Lung microvascular endothelial cell (primary cell): ENCODE results near the gene ZMYND10. TPM values are rescaled to one million over a fixed set of nuclear protein-coding genes. Genes with fewer than 3 reads are reported as not detected.
A peak's percentile ranks its signal among the peaks of the same experiment; 100 is the strongest.

Experiments used
- DNase-seq, 2 donors: peaks; one replicate each; pipeline versions ENCODE4 v3.0.0 to v3.0.0-alpha.2; 2010; ENCODE audit warnings: low read depth in 2 of 2
- total RNA-seq: library from RNA; depleted of rRNA; stranded (reverse); fragments of >200 nt; gene quantifications from 2 replicates; pipeline ENCODE4 v1.2.1, GENCODE V29; 2014

ZMYND10 gene
- total RNA-seq: 0.20 and 0.22 TPM in 2 replicates

- peak in 1 of 2 donors; percentile 53 for DNase-seq
These were observed at the start of gene ZMYND10 for GRCh38 chr3:50345586-50346234. Gene ZMYND10, minus strand, starts transcription at chr3:50345732. Its CDS starts 153 bp downstream, at chr3:50345579.

- DNase-seq: no peak
These were observed 47.5 kb upstream of the ZMYND10 start for GRCh38 chr3:50393061-50393460.

GRCh38 chr3:50392101-50392715, 46.7 kb upstream of the ZMYND10 start:
- no peak for DNase-seq

GRCh38 chr3:50390508-50391224, 45.1 kb upstream of the ZMYND10 start:
- DNase-seq: peak; percentile 26 to 70

GRCh38 chr3:50389414-50389767, 43.9 kb upstream of the ZMYND10 start:
- no peak for DNase-seq

- DNase-seq: no peak
These were observed 43.3 kb upstream of the ZMYND10 start for GRCh38 chr3:50388720-50389413.

GRCh38 chr3:50388016-50388719, 42.6 kb upstream of the ZMYND10 start:
- DNase-seq: peak; percentile 17 to 18

GRCh38 chr3:50385754-50386153, 40.2 kb upstream of the ZMYND10 start:
- DNase-seq: no peak

GRCh38 chr3:50383750-50384149, 38.2 kb upstream of the ZMYND10 start:
- DNase-seq: no peak

GRCh38 chr3:50382722-50383121, 37.2 kb upstream of the ZMYND10 start:
- DNase-seq: no peak

- no peak for DNase-seq
These were observed 35.9 kb upstream of the ZMYND10 start for GRCh38 chr3:50381383-50381782.

GRCh38 chr3:50380405-50381085, 35.0 kb upstream of the ZMYND10 start:
- DNase-seq: no peak

- DNase-seq: no peak
These were observed 33.2 kb upstream of the ZMYND10 start for GRCh38 chr3:50378757-50379156.

- no peak for DNase-seq
These were observed 32.5 kb upstream of the ZMYND10 start for GRCh38 chr3:50378024-50378423.

GRCh38 chr3:50375258-50375931, 29.9 kb upstream of the ZMYND10 start:
- DNase-seq: no peak

GRCh38 chr3:50374363-50375257, 29.1 kb upstream of the ZMYND10 start:
- DNase-seq: no peak

- DNase-seq: no peak
These were observed 27.9 kb upstream of the ZMYND10 start for GRCh38 chr3:50373146-50374051.

- DNase-seq: no peak
These were observed 26.8 kb upstream of the ZMYND10 start for GRCh38 chr3:50372349-50372748.
